CD14-positive monocyte (primary cell): Measurements from ENCODE around the gene FBF1. TPM values are rescaled to one million over a fixed set of nuclear protein-coding genes. Genes with fewer than 3 reads are reported as not detected.

Source experiments
- DNase-seq, 3 donors: peaks; one replicate each; pipeline ENCODE4 v3.0.0-alpha.2; 2011 to 2022
- H2AFZ ChIP-seq: 2 replicates; pipeline ENCODE4 v1.6.0; 2012; ENCODE audit warnings: mild to moderate bottlenecking, low read depth, low read length, inconsistent platforms; ENCODE audit not compliant: insufficient read depth, poor library complexity, severe bottlenecking
- H3K27ac ChIP-seq, 2 donors: 1 replicate in 1 of 2; 2 replicates in 1 of 2; pipeline ENCODE4 v1.5.1; 2012 to 2013; ENCODE audit warnings: low read length in 2 of 2, control low read depth in 1 of 2, inconsistent platforms in 1 of 2, low read depth in 1 of 2, mild to moderate bottlenecking in 1 of 2
- H3K27me3 ChIP-seq, 2 donors: one replicate each; pipeline versions ENCODE4 v1.6.0 to v1.6.1; 2011 to 2013; ENCODE audit warnings: low read length in 2 of 2; ENCODE audit not compliant: control insufficient read depth in 2 of 2, insufficient read depth in 2 of 2
- H3K36me3 ChIP-seq, 2 donors: replicated peaks in 1 of 2; 1 replicate in 1 of 2; 2 replicates in 1 of 2; pipeline versions ENCODE4 v1.5.1 to v1.6.1; 2012 to 2013; ENCODE audit warnings: low read length in 2 of 2, control low read depth in 1 of 2, inconsistent platforms in 1 of 2, mild to moderate bottlenecking in 1 of 2; ENCODE audit not compliant: insufficient read depth in 2 of 2, control insufficient read depth in 1 of 2
- H3K4me1 ChIP-seq, 2 donors: 1 replicate in 1 of 2; 2 replicates in 1 of 2; pipeline versions ENCODE4 v1.5.1 to v1.6.1; 2012 to 2013; ENCODE audit warnings: low read length in 2 of 2, control low read depth in 1 of 2, inconsistent platforms in 1 of 2, mild to moderate bottlenecking in 1 of 2, moderate library complexity in 1 of 2; ENCODE audit not compliant: insufficient read depth in 2 of 2, control insufficient read depth in 1 of 2
- H3K4me2 ChIP-seq: replicated peaks from 2 replicates; pipeline ENCODE3; 2012; ENCODE audit warnings: low read length, moderate library complexity, mild to moderate bottlenecking; ENCODE audit not compliant: poor library complexity, severe bottlenecking; ENCODE audit errors: extremely low read depth
- H3K4me3 ChIP-seq, 3 experiments: fragments of 200-600 bp in 1 of 3; sonication (generic) in 1 of 3; replicated peaks in 1 of 3; 1 replicate in 2 of 3; 2 replicates in 1 of 3; pipeline ENCODE4 v1.5.1; 2011 to 2013; ENCODE audit warnings: low read length in 3 of 3, mild to moderate bottlenecking in 3 of 3, control low read depth in 2 of 3, low read depth in 2 of 3, inconsistent platforms in 1 of 3, moderate library complexity in 1 of 3
- H3K79me2 ChIP-seq: 2 replicates; pipeline ENCODE4 v1.6.0; 2012; ENCODE audit warnings: mild to moderate bottlenecking, control low read depth, inconsistent platforms, low read length, moderate library complexity; ENCODE audit not compliant: insufficient read depth
- H3K9ac ChIP-seq: 2 replicates; pipeline ENCODE4 v1.6.0; 2017; ENCODE audit warnings: low read length, mild to moderate bottlenecking; ENCODE audit not compliant: insufficient read depth, poor library complexity, severe bottlenecking
- H3K9me3 ChIP-seq, 2 donors: replicated peaks in 1 of 2; 1 replicate in 1 of 2; 2 replicates in 1 of 2; pipeline versions ENCODE4 v1.5.1 to v1.6.1; 2012 to 2013; ENCODE audit warnings: low read length in 2 of 2, control low read depth in 1 of 2; ENCODE audit not compliant: control insufficient read depth in 1 of 2, insufficient read depth in 1 of 2
- H4K20me1 ChIP-seq: 2 replicates; pipeline ENCODE4 v1.6.0; 2012; ENCODE audit warnings: mild to moderate bottlenecking, low read length, control low read depth, moderate library complexity; ENCODE audit not compliant: insufficient read depth
- H3K27ac Mint-ChIP-seq, 7 donors: one replicate each; pipeline ENCODE4 v1.8.0; 2020; ENCODE audit warnings: mild to moderate bottlenecking in 7 of 7, mixed read lengths in 7 of 7, moderate library complexity in 6 of 7, inconsistent platforms in 2 of 7
- H3K27me3 Mint-ChIP-seq, 3 donors: one replicate each; pipeline ENCODE4 v1.8.0; 2021 to 2022; ENCODE audit warnings: low read depth in 3 of 3, mild to moderate bottlenecking in 3 of 3, mixed read lengths in 3 of 3, moderate library complexity in 3 of 3, inconsistent platforms in 1 of 3
- H3K36me3 Mint-ChIP-seq, 2 donors: one replicate each; pipeline ENCODE4 v1.8.0; 2020; ENCODE audit warnings: mixed read lengths in 2 of 2, inconsistent platforms in 1 of 2, mild to moderate bottlenecking in 1 of 2
- H3K4me1 Mint-ChIP-seq: one replicate; pipeline ENCODE4 v1.8.0; 2020; ENCODE audit warnings: mild to moderate bottlenecking, mixed read lengths
- H3K4me3 Mint-ChIP-seq, 2 donors: one replicate each; pipeline ENCODE4 v1.8.0; 2020; ENCODE audit warnings: mild to moderate bottlenecking in 2 of 2, mixed read lengths in 2 of 2, moderate library complexity in 1 of 2
- H3K9me3 Mint-ChIP-seq, 7 donors: one replicate each; pipeline ENCODE4 v1.8.0; 2020 to 2022; ENCODE audit warnings: mixed read lengths in 7 of 7, mild to moderate bottlenecking in 6 of 7, moderate library complexity in 6 of 7, inconsistent platforms in 2 of 7
- WGBS: methylation state at CpG from one replicate; pipeline ENCODE4 v1.1.5; 2013; ENCODE audit warnings: missing lambda C conversion rate; ENCODE audit not compliant: insufficient coverage; 5-methylcytosine and 5-hydroxymethylcytosine counted together
- intact Hi-C, 2 donors: fragments of 100-400 bp; cut with micrococcal nuclease; formaldehyde crosslinking; loops; one replicate each; pipeline versions ENCODE4 v1.15.0 to v1.15.1; 2023
- polyA plus RNA-seq, 3 donors: library from polyadenylated mRNA; depleted of rRNA in 1 of 3; unstranded in 2 of 3; stranded (reverse) in 1 of 3; fragments of 300-500 nt in 2 of 3; fragments of >200 nt in 1 of 3; fragmentation: Illumina TruSeq in 2 of 3; gene quantifications; 1 replicate in 2 of 3; 2 replicates in 1 of 3; pipeline ENCODE4 v1.2.3, GENCODE V29; 2012 to 2021
- TF ChIP-seq, protein P1 (sequence below): fragments of 200-600 bp; IDR thresholded peaks from one replicate; pipeline ENCODE4 v1.8.0; 2022; ENCODE audit warnings: antibody characterized with exemption, mild to moderate bottlenecking

The FBF1 gene
- polyA plus RNA-seq, 3 donors: 0.32 to 4.4 (median 0.62) TPM

DNA sequence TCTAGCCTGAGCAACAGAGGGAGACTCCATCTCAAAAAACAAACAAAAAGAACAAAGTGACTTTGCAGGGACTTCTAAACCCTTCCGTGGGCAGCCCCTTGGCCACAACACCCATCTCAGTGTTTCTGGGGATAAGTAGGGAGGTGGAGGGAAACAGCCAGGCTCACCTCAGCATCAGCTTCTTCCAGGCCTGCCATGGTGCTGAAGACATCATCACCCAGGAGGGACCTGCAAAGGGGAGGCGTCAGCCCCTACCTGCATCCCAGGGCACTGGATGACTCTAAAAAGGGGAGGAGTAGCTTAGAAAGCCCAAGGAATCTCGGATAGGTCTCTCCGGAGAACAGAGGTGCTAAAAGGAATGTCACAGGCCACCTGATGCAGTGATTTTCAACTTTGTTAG lies 9.8 kb downstream of the FBF1 start:
- TF ChIP-seq, protein P1, sequence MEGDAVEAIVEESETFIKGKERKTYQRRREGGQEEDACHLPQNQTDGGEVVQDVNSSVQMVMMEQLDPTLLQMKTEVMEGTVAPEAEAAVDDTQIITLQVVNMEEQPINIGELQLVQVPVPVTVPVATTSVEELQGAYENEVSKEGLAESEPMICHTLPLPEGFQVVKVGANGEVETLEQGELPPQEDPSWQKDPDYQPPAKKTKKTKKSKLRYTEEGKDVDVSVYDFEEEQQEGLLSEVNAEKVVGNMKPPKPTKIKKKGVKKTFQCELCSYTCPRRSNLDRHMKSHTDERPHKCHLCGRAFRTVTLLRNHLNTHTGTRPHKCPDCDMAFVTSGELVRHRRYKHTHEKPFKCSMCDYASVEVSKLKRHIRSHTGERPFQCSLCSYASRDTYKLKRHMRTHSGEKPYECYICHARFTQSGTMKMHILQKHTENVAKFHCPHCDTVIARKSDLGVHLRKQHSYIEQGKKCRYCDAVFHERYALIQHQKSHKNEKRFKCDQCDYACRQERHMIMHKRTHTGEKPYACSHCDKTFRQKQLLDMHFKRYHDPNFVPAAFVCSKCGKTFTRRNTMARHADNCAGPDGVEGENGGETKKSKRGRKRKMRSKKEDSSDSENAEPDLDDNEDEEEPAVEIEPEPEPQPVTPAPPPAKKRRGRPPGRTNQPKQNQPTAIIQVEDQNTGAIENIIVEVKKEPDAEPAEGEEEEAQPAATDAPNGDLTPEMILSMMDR: no peak
- H3K4me1 Mint-ChIP-seq: peaks cover 8% of the 10 kb centered on the region
- WGBS: 90% methylated on average over 2 of the region's 4 CpGs

DNA sequence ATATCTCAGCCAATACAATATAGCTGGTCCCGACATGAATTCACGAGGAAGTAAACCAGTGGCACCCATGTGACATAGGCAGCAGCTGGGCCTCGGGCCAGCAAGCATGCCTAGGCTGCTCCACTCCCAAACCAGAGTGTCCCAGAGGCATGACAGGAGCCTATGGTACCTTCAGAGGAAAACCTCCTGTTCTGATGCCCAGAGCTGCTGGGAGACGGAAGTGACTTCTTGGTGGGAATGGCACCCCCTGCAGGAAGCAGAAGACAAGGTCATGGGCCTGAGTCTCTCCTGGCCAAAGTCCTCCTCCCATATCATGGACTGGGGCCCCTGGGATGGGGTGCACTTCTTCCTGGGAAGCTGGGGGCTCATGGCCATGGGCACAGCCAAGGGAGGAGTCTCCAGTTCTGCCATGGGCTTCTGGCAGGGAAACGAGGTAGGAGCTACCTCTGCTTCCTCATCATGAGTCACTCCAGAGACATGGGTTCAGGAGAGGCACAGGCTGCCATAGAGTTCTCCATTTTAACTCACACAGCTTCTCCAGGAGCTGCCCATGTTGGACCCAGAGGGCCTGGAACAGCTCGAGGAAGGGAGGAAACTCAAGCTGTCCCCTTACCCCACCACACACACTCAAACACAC lies 13.4 kb downstream of the FBF1 start:
- Mint-ChIP-seq H3K9me3 (no peaks in the 10 kb centered on the region), H3K27me3 (peaks cover 0 to 1% (median 0%) of the 10 kb centered on the region in 3 donors), H3K4me1 (peaks cover 8% of the 10 kb centered on the region), H3K27ac (peak overlapping the region in 1 of 7 donors; percentile 35), H3K4me3 (no peak overlapping the region), H3K36me3 (no peaks in the 10 kb centered on the region)
- no peak overlapping the region for H3K9ac ChIP-seq
- no peaks in the 10 kb centered on the region for H3K9me3 ChIP-seq
- H4K20me1 ChIP-seq: no peaks in the 10 kb centered on the region
- TF ChIP-seq, protein P1: peak; percentile 66
- H3K4me3 ChIP-seq: no peak overlapping the region
- 56% methylated on average over 2 of the region's 6 CpGs for WGBS
- DNase-seq: peak; percentile 32 to 53 (median 35)
- intact Hi-C loops: no loop called here
- peaks cover 0 to 8% of the 10 kb centered on the region in 2 donors for H3K4me1 ChIP-seq
- no peaks in the 10 kb centered on the region for H3K36me3 ChIP-seq
- H3K4me2 ChIP-seq: no peak overlapping the region
- no peak overlapping the region for H3K27ac ChIP-seq
- peak overlapping the region; percentile 68 for H2AFZ ChIP-seq
- H3K79me2 ChIP-seq: no peaks in the 10 kb centered on the region
- H3K27me3 ChIP-seq: no peaks in the 10 kb centered on the region

More for the DNA sequence above, 9.8 kb downstream of the FBF1 start:
- Histone ChIP-seq H3K9ac (no peak overlapping the region), H4K20me1 (no peaks in the 10 kb centered on the region), H3K4me2 (no peak overlapping the region), H3K36me3 (no peaks in the 10 kb centered on the region), H3K27me3 (no peaks in the 10 kb centered on the region), H3K4me3 (no peak overlapping the region), H2AFZ (no peak overlapping the region), H3K4me1 (peaks cover 0 to 8% of the 10 kb centered on the region in 2 donors), H3K79me2 (no peaks in the 10 kb centered on the region), H3K9me3 (no peaks in the 10 kb centered on the region), H3K27ac (no peak overlapping the region)
- Mint-ChIP-seq H3K27me3 (peaks cover 0 to 3% (median 2%) of the 10 kb centered on the region in 3 donors), H3K4me3 (no peak overlapping the region), H3K27ac (no peak overlapping the region), H3K9me3 (peaks cover 0 to 2% (median 0%) of the 10 kb centered on the region in 7 donors), H3K36me3 (no peaks in the 10 kb centered on the region)
- intact Hi-C loops: no loop called here
- no peak for DNase-seq
